K562 (cell line): Measurements from ENCODE around the gene GATA2. TPM values are rescaled to one million over a fixed set of nuclear protein-coding genes. Genes with fewer than 3 reads are reported as not detected.

Source experiments
- ATAC-seq: fragments of 200-7000 bp; cut with Tn5 transposase; 3 replicates; pipeline ENCODE4 v1.9.1; 2020; ENCODE audit warnings: moderate library complexity
- BruUV-seq: library from RNA; stranded (reverse); fragments of 400-500 nt; replicated peaks from 2 replicates; lab custom pipeline; 2021; lab: Mats Ljungman, UMichigan
- CTCF ChIA-PET: fragments of 300-600 bp; formaldehyde crosslinking; extraction: SDS; loops from one replicate; lab custom pipeline; 2021; ENCODE audit warnings: low intra/inter-chr PET ratio; lab: Yijun Ruan, JAX
- POLR2A ChIA-PET: fragments of 300-600, 350-650 bp; sonication (Branson Sonifier 250); formaldehyde crosslinking; extraction: SDS; loops from one replicate; lab custom pipeline; 2021; ENCODE audit warnings: antibody characterized with exemption, inconsistent platforms; lab: Yijun Ruan, JAX
- DNase-seq, 4 experiments: peaks; one replicate each; pipeline versions ENCODE4 v3.0.0 to v3.0.0-alpha.2; 2011 to 2018; ENCODE audit warnings: low spot score in 3 of 4, mixed read lengths in 3 of 4; ENCODE audit errors: extremely low read depth in 1 of 4
- FAIRE-seq: peaks from 2 replicates; lab custom pipeline; 2011; peaks lifted over from hg19 to GRCh38; lab: Jason Lieb, UNC
- H2AFZ ChIP-seq: 2 replicates; pipeline ENCODE4 v1.6.0; 2011; ENCODE audit warnings: low read depth, low read length, control low read depth, inconsistent platforms
- H3K27ac ChIP-seq: fragments of 200-600 bp; 3 replicates; pipeline ENCODE4 v1.8.0; 2011; ENCODE audit warnings: low read depth, mild to moderate bottlenecking, control low read depth, inconsistent platforms, low read length, moderate library complexity, mixed read lengths; ENCODE audit errors: extremely low read depth
- H3K27me3 ChIP-seq, 2 experiments: fragments of 300-600 bp in 1 of 2; 2 replicates in 1 of 2; 3 replicates in 1 of 2; pipeline versions ENCODE4 v1.6.0 to v1.8.0; 2011; ENCODE audit warnings: inconsistent platforms in 2 of 2, low read length in 2 of 2, mild to moderate bottlenecking in 1 of 2, mixed read lengths in 1 of 2, moderate library complexity in 1 of 2; ENCODE audit not compliant: control insufficient read depth in 2 of 2, insufficient read depth in 2 of 2
- H3K36me3 ChIP-seq: fragments of 300-600 bp; 3 replicates; pipeline ENCODE4 v1.8.0; 2011; ENCODE audit warnings: mild to moderate bottlenecking, low read length, inconsistent platforms; ENCODE audit not compliant: control insufficient read depth, insufficient read depth
- H3K4me1 ChIP-seq, 2 experiments: fragments of 200-600 bp in 1 of 2; replicated peaks in 1 of 2; 2 replicates in 1 of 2; 3 replicates in 1 of 2; pipeline versions ENCODE4 v1.5.1 to v1.8.0; 2011; ENCODE audit warnings: inconsistent platforms in 2 of 2, low read length in 2 of 2, mild to moderate bottlenecking in 1 of 2, mixed read lengths in 1 of 2, moderate library complexity in 1 of 2; ENCODE audit not compliant: control insufficient read depth in 2 of 2, insufficient read depth in 2 of 2
- H3K4me2 ChIP-seq: 2 replicates; pipeline ENCODE4 v1.6.1; 2011; ENCODE audit warnings: low read length, control low read depth, inconsistent platforms, mixed read lengths; ENCODE audit not compliant: insufficient read depth
- H3K4me3 ChIP-seq: fragments of 200-600 bp; sonication (generic), shearing (Covaris generic); 2 replicates; pipeline ENCODE4 v1.5.1; 2016; ENCODE audit warnings: control low read depth, inconsistent platforms
- H3K79me2 ChIP-seq: fragments of 200-600 bp; 3 replicates; pipeline ENCODE4 v1.8.0; 2011; ENCODE audit warnings: low read length, inconsistent platforms; ENCODE audit not compliant: control insufficient read depth, insufficient read depth
- H3K9ac ChIP-seq, 2 experiments: 2 replicates each; pipeline versions ENCODE4 v1.6.0 to v1.6.1; 2011; ENCODE audit warnings: low read depth in 2 of 2, low read length in 2 of 2, control low read depth in 1 of 2, inconsistent platforms in 1 of 2, mild to moderate bottlenecking in 1 of 2, mixed read lengths in 1 of 2; ENCODE audit not compliant: insufficient read depth in 1 of 2
- H3K9me1 ChIP-seq: one replicate; pipeline ENCODE4 v1.6.0; 2011; ENCODE audit warnings: inconsistent platforms, mild to moderate bottlenecking, low read length, moderate library complexity; ENCODE audit not compliant: control insufficient read depth, insufficient read depth
- H3K9me3 ChIP-seq: replicated peaks from 2 replicates; pipeline ENCODE4 v1.5.1; 2011; ENCODE audit warnings: low read depth, low read length, inconsistent platforms; ENCODE audit not compliant: control insufficient read depth, insufficient read depth
- H4K20me1 ChIP-seq: replicated peaks from 2 replicates; pipeline ENCODE4 v1.6.1; 2011; ENCODE audit warnings: low read length, inconsistent platforms, mixed read lengths; ENCODE audit not compliant: control insufficient read depth, insufficient read depth
- EP400 ChIP-seq: fragments of 450-650 bp; IDR thresholded peaks from 2 replicates; pipeline ENCODE4 v1.6.1; 2017; ENCODE audit warnings: antibody characterized with exemption, mild to moderate bottlenecking, moderate library complexity
- HNRNPL ChIP-seq: fragments of 200-400 bp; formaldehyde crosslinking; IDR thresholded peaks from 2 replicates; pipeline ENCODE4 v1.6.1; 2017; ENCODE audit warnings: low read depth, mild to moderate bottlenecking, low read length
- NR2C1 ChIP-seq, 2 experiments: fragments of 450-650 bp; IDR thresholded peaks; 2 replicates each; pipeline ENCODE4 v1.6.1; 2017; ENCODE audit warnings: mild to moderate bottlenecking in 2 of 2, antibody characterized with exemption in 1 of 2, inconsistent platforms in 1 of 2, missing compliant biosample characterization in 1 of 2, missing genetic modification characterization in 1 of 2
- POLR2A ChIP-seq: fragments of 450-650 bp; conservative IDR thresholded peaks from 2 replicates; pipeline ENCODE4 v1.6.1; 2016
- RB1 ChIP-seq: fragments of 450-650 bp; IDR thresholded peaks from 2 replicates; pipeline ENCODE4 v1.6.1; 2017; ENCODE audit warnings: low read depth, mild to moderate bottlenecking
- RFX5 ChIP-seq: IDR thresholded peaks from 2 replicates; pipeline ENCODE4 v1.6.1; 2011; ENCODE audit warnings: low read depth, mild to moderate bottlenecking, improper control_type of control experiment, low read length
- TRIM28 ChIP-seq: fragments of 450-650 bp; IDR thresholded peaks from 2 replicates; pipeline ENCODE4 v1.6.1; 2017
- ZBTB7A ChIP-seq: IDR thresholded peaks from 2 replicates; pipeline ENCODE4 v1.6.1; 2011; ENCODE audit warnings: low read depth, mild to moderate bottlenecking, low read length, moderate library complexity, borderline replicate concordance; ENCODE audit not compliant: control insufficient read depth
- ZFX ChIP-seq: sonication (generic); formaldehyde crosslinking; IDR thresholded peaks from 2 replicates; pipeline ENCODE4 v1.8.0; 2022; ENCODE audit warnings: mild to moderate bottlenecking, missing genetic modification reagents, moderate library complexity
- WGBS: fragments of 100-300 bp; shearing (Covaris generic); methylation state at CpG from one replicate; pipeline ENCODE4 v1.1.6; 2016; ENCODE audit warnings: low coverage, mixed read lengths; ENCODE audit not compliant: insufficient coverage; ENCODE audit errors: missing lambda C conversion rate; 5-methylcytosine and 5-hydroxymethylcytosine counted together
- in situ Hi-C: fragments of 300-500 bp; cut with MboI; formaldehyde crosslinking; loops from 4 replicates; pipeline ENCODE4 v1.15.0; 2018; ENCODE audit warnings: inconsistent platforms, mixed read lengths
- intact Hi-C: fragments of 100-400 bp; cut with micrococcal nuclease; formaldehyde crosslinking; loops from 2 replicates; pipeline ENCODE4 v1.14.2; 2022
- polyA plus RNA-seq, 8 experiments: library from polyadenylated mRNA; depleted of rRNA in 4 of 8; stranded (reverse) in 5 of 8; unstranded in 3 of 8; fragments of >200 nt; fragmentation: Nextera tagmentation in 2 of 8; fragmentation: Illumina TruSeq in 1 of 8; extraction: Ambion mirVana in 2 of 8; extraction: Trizol in 1 of 8; gene quantifications; 2 replicates each; pipeline versions ENCODE4 v1.2.1 to v1.2.3, GENCODE V29; 2011 to 2014; ENCODE audit warnings: inconsistent platforms in 1 of 8, missing spikeins in 1 of 8
- total RNA-seq, 7 experiments: library from RNA; depleted of rRNA in 6 of 7; stranded (reverse); fragments of >200 nt in 6 of 7; fragmentation: Illumina TruSeq in 2 of 7; extraction: Trizol in 2 of 7; gene quantifications; 2 replicates each; pipeline versions ENCODE4 v1.2.1 to v1.2.3, GENCODE V29; 2011 to 2021; ENCODE audit warnings: low replicate concordance in 1 of 7
- TF ChIP-seq, protein P1 (sequence below): fragments of 450-650 bp; IDR thresholded peaks from 2 replicates; pipeline ENCODE4 v1.6.1; 2018; ENCODE audit warnings: mild to moderate bottlenecking, low read depth; ENCODE audit not compliant: partially characterized antibody
- TF ChIP-seq, protein P2 (sequence below): fragments of 250-450 bp; sonication (Bioruptor Pico); IDR thresholded peaks from 2 replicates; pipeline ENCODE4 v1.5.0; 2020; ENCODE audit warnings: mild to moderate bottlenecking
- TF ChIP-seq, protein P3 (sequence below), 2 experiments: IDR thresholded peaks; 2 replicates each; pipeline ENCODE4 v1.6.1; 2012; ENCODE audit warnings: improper control_type of control experiment in 2 of 2, low read depth in 2 of 2, low read length in 2 of 2, borderline replicate concordance in 1 of 2

GATA2 gene
- total and polyA plus RNA-seq, 9 of the 15 experiments (the other 6 are each of a cell fraction or from before 2014, with no cell fraction given): 8.5 to 218 (median 50.8) TPM

DNA sequence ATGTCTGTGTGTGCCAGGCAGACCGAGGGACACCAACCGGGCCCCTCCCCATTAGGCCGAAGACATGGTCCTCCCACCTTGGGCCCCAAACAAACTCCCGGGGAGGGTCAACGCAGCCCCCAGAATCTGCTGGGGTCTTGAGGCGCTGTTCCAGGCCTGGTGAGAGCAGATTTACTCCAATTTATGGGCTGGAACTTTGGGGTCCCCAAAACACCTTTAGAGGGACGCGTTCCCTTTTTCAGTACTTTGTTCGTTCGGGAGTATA, 2.4 kb downstream of the GATA2 start:
- no peak for FAIRE-seq
- peaks cover 100% of the 10 kb centered on the region for H3K79me2 ChIP-seq
- BruUV-seq: no TSS peak

More for the DNA sequence above, 2.4 kb downstream of the GATA2 start:
- peak overlapping the region; percentile 98 for H3K27ac ChIP-seq
- peak overlapping the region; percentile 98 for H3K4me3 ChIP-seq
- H3K4me1 ChIP-seq: peaks cover 20 to 83% of the 10 kb centered on the region in 2 experiments
- no peaks in the 10 kb centered on the region for H3K9me1 ChIP-seq
- 0% methylated on average over 10 of the region's 10 CpGs for WGBS
- DNase-seq: no peak
- H2AFZ ChIP-seq: no peak overlapping the region
- ChIA-PET POLR2A (interaction anchor here (1.1 to 2.0 kb wide), 3 partner anchors 44 to 94 kb away, joined by 3 to 5 read pairs (median 4); no protein-coding TSS in a partner anchor), CTCF (no interaction called here)
- intact Hi-C loops (loop anchor here (10.0 kb wide), 2 partner anchors 176 to 416 kb away; no protein-coding TSS in a partner anchor), in situ Hi-C loops (no loop called here)
- no peak for ATAC-seq
- H3K4me2 ChIP-seq: peak overlapping the region; percentile 92
- H3K9ac ChIP-seq: peak overlapping the region; percentile 98
- peaks cover 64% of the 10 kb centered on the region; the same call in 2 of the 3 replicates for H3K36me3 ChIP-seq
- H3K27me3 ChIP-seq: no peaks in the 10 kb centered on the region
- TF ChIP-seq ZFX (CRISPR knock-in tag): peak; percentile 36; the same call in 1 of the 2 replicates
- no peak for TF ChIP-seq RB1
- TF ChIP-seq ZBTB7A: 0 out of 2 replicates have a peak, but pooled peaks have one; percentile 12
- TF ChIP-seq HNRNPL: no peak
- no peak for TF ChIP-seq RFX5
- TF ChIP-seq POLR2A: peak; percentile 6; the same call in 1 of the 2 replicates
- no peak for TF ChIP-seq EP400
- TF ChIP-seq, protein P1, sequence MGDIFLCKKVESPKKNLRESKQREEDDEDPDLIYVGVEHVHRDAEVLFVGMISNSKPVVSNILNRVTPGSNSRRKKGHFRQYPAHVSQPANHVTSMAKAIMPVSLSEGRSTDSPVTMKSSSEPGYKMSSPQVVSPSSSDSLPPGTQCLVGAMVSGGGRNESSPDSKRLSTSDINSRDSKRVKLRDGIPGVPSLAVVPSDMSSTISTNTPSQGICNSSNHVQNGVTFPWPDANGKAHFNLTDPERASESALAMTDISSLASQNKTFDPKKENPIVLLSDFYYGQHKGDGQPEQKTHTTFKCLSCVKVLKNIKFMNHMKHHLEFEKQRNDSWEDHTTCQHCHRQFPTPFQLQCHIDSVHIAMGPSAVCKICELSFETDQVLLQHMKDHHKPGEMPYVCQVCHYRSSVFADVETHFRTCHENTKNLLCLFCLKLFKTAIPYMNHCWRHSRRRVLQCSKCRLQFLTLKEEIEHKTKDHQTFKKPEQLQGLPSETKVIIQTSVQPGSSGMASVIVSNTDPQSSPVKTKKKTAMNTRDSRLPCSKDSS: no peak
- TF ChIP-seq TRIM28: no peak
- no peak for TF ChIP-seq NR2C1 (IDR thresholded peaks at IDR 0.05)
- TF ChIP-seq NR2C1 (tag; IDR thresholded peaks at IDR 0.05): no peak
- TF ChIP-seq, protein P2, sequence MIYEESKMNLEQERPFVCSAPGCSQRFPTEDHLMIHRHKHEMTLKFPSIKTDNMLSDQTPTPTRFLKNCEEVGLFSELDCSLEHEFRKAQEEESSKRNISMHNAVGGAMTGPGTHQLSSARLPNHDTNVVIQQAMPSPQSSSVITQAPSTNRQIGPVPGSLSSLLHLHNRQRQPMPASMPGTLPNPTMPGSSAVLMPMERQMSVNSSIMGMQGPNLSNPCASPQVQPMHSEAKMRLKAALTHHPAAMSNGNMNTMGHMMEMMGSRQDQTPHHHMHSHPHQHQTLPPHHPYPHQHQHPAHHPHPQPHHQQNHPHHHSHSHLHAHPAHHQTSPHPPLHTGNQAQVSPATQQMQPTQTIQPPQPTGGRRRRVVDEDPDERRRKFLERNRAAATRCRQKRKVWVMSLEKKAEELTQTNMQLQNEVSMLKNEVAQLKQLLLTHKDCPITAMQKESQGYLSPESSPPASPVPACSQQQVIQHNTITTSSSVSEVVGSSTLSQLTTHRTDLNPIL: no peak
- TF ChIP-seq, protein P3, sequence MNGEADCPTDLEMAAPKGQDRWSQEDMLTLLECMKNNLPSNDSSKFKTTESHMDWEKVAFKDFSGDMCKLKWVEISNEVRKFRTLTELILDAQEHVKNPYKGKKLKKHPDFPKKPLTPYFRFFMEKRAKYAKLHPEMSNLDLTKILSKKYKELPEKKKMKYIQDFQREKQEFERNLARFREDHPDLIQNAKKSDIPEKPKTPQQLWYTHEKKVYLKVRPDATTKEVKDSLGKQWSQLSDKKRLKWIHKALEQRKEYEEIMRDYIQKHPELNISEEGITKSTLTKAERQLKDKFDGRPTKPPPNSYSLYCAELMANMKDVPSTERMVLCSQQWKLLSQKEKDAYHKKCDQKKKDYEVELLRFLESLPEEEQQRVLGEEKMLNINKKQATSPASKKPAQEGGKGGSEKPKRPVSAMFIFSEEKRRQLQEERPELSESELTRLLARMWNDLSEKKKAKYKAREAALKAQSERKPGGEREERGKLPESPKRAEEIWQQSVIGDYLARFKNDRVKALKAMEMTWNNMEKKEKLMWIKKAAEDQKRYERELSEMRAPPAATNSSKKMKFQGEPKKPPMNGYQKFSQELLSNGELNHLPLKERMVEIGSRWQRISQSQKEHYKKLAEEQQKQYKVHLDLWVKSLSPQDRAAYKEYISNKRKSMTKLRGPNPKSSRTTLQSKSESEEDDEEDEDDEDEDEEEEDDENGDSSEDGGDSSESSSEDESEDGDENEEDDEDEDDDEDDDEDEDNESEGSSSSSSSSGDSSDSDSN (IDR thresholded peaks at IDR 0.05; ENCODE audit: borderline replicate concordance in 1 of 2, low read depth in 2 of 2, low read length in 2 of 2): peak in 1 of 2 experiments; percentile 70; a peak in 1 of 4 replicates
- peaks cover 19% of the 10 kb centered on the region for H4K20me1 ChIP-seq
- H3K9me3 ChIP-seq: no peaks in the 10 kb centered on the region
